Measurements from ENCODE around the gene ARHGEF3. TPM values are rescaled to one million over a fixed set of nuclear protein-coding genes. Genes with fewer than 3 reads are reported as not detected.

Gene ARHGEF3
- total RNA-seq, 6 experiments from 2014 or later: 1.0 to 2.9 (median 1.6) TPM

- Histone ChIP-seq H3K9me3 (no peaks in the 10 kb centered on the region), H3K27me3 (no peaks in the 10 kb centered on the region), H3K27ac (no peak overlapping the region), H3K4me3 (no peak overlapping the region), H3K36me3 (no peaks in the 10 kb centered on the region), H3K4me1 (no peaks in the 10 kb centered on the region)
- WGBS (ENCODE audit: insufficient coverage, low coverage, low lambda C conversion rate, missing lambda C conversion rate): 51% methylated on average over 7 of the region's 9 CpGs
- DNase-seq: no peak
- ATAC-seq: no peak
- TF ChIP-seq POLR2A (IDR thresholded peaks at IDR 0.05) (no peak), CTCF (IDR thresholded peaks at IDR 0.05) (no peak)
- intact Hi-C loops (cut with DNase I): no loop called here
Measured at GRCh38 chr3:56839784-56840715, 38.3 kb upstream of the ARHGEF3 start.

- Histone ChIP-seq H3K9me3 (no peaks in the 10 kb centered on the region), H3K4me3 (no peak overlapping the region), H3K27ac (no peak overlapping the region), H3K27me3 (no peaks in the 10 kb centered on the region), H3K4me1 (no peaks in the 10 kb centered on the region), H3K36me3 (no peaks in the 10 kb centered on the region)
- 69% methylated on average over 4 of the region's 4 CpGs for WGBS (ENCODE audit: insufficient coverage, low coverage, low lambda C conversion rate, missing lambda C conversion rate)
- TF ChIP-seq POLR2A (IDR thresholded peaks at IDR 0.05): no peak
- no peak for TF ChIP-seq CTCF (IDR thresholded peaks at IDR 0.05)
- DNase-seq (no peak), ATAC-seq (no peak)
- intact Hi-C loops (cut with DNase I): no loop called here
Measured at GRCh38 chr3:56838448-56838847, 36.7 kb upstream of the ARHGEF3 start.

- no peaks in the 10 kb centered on the region for H3K36me3 ChIP-seq
- 44% methylated on average over 9 of the region's 9 CpGs for WGBS (ENCODE audit: insufficient coverage, low coverage, low lambda C conversion rate, missing lambda C conversion rate)
- no peaks in the 10 kb centered on the region for H3K4me1 ChIP-seq
- intact Hi-C loops (cut with DNase I): no loop called here
- no peaks in the 10 kb centered on the region for H3K27me3 ChIP-seq
- no peak for TF ChIP-seq POLR2A (IDR thresholded peaks at IDR 0.05)
- TF ChIP-seq CTCF (IDR thresholded peaks at IDR 0.05): no peak
- no peak overlapping the region for H3K27ac ChIP-seq
- DNase-seq: no peak
- no peak overlapping the region for H3K4me3 ChIP-seq
- H3K9me3 ChIP-seq: no peaks in the 10 kb centered on the region
- no peak for ATAC-seq
Measured at GRCh38 chr3:56837196-56837955, 35.6 kb upstream of the ARHGEF3 start.

- H3K27ac ChIP-seq: no peak overlapping the region
- intact Hi-C loops (cut with DNase I): no loop called here
- 68% methylated on average over 9 of the region's 9 CpGs for WGBS (ENCODE audit: insufficient coverage, low coverage, low lambda C conversion rate, missing lambda C conversion rate)
Measured at GRCh38 chr3:56836276-56837163, 34.8 kb upstream of the ARHGEF3 start.

More at GRCh38 chr3:56836276-56837163, 34.8 kb upstream of the ARHGEF3 start:
- Histone ChIP-seq H3K9me3 (no peaks in the 10 kb centered on the region), H3K4me1 (peaks cover 0 to 4% (median 0%) of the 10 kb centered on the region in 4 donors), H3K27me3 (no peaks in the 10 kb centered on the region), H3K36me3 (no peaks in the 10 kb centered on the region), H3K4me3 (no peak overlapping the region)
- TF ChIP-seq CTCF (IDR thresholded peaks at IDR 0.05) (no peak), POLR2A (IDR thresholded peaks at IDR 0.05) (no peak)
- no peak for ATAC-seq
- no peak for DNase-seq
